ENCODE data around the gene TBATA. TPM values are rescaled to one million over a fixed set of nuclear protein-coding genes. Genes with fewer than 3 reads are reported as not detected.
A peak's percentile ranks its signal among the peaks of the same experiment; 100 is the strongest.

The TBATA gene
- total and polyA plus RNA-seq, 10 donors = 0.45 to 2.9 (median 0.63) TPM; not detected in 2

DNA sequence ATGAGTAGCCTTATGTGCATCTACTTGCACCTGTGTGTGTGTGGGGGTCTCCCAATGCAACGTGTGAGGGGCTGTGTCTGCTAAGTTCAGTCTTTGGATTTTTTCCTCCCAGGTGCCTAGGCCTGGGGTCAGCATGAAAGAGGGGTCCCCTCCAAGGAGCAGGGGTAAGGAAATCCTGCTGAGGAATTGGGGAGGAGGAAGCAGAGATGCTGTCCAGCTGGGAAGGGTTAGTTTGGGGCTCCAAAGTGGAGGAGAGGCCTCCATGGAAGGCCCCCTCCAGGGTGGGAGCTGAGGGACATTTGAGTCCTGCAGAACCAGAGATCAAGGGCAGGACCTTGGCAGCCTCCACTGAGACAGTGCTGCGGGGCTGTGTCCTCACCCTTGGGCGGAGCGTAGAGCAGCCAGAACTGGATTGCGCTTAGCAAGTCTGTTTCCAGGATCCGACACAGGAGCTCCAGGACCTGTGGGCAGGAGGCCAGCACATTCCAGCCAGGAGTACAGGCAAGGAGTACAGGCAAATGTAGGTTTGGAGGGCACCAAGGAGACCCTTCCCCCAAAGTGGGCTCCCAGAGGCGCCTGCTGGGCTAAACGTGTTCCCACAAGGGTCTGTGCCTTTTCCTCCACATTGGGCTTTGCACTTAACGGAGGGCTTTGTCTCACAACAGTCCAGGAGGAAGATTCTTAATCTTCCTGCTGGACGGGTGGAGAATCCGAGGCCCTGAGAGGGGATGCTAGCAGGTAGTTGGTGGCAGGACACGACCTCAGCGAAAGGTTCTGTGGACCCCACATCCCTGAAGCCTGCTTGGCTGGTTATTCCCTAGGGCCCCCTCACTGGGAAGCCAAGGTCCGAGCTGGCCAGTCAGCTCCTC lies 10.1 kb downstream of the TBATA start:
- H3K4me1 ChIP-seq = no peaks in the 10 kb centered on the region
- no peaks in the 10 kb centered on the region for H3K9me3 ChIP-seq
- no peak overlapping the region for H3K27ac ChIP-seq
- no peak overlapping the region for H3K4me3 ChIP-seq
- peak; percentile 63 for DNase-seq
- WGBS, 5 donors = 72 to 84% (median 80%) methylated on average over 13 to 14 of the region's 14 CpGs
- H3K36me3 ChIP-seq = no peaks in the 10 kb centered on the region
- H3K27me3 ChIP-seq (replicated peaks in 1 of 7) = no peaks in the 10 kb centered on the region
- TF ChIP-seq, protein P1, sequence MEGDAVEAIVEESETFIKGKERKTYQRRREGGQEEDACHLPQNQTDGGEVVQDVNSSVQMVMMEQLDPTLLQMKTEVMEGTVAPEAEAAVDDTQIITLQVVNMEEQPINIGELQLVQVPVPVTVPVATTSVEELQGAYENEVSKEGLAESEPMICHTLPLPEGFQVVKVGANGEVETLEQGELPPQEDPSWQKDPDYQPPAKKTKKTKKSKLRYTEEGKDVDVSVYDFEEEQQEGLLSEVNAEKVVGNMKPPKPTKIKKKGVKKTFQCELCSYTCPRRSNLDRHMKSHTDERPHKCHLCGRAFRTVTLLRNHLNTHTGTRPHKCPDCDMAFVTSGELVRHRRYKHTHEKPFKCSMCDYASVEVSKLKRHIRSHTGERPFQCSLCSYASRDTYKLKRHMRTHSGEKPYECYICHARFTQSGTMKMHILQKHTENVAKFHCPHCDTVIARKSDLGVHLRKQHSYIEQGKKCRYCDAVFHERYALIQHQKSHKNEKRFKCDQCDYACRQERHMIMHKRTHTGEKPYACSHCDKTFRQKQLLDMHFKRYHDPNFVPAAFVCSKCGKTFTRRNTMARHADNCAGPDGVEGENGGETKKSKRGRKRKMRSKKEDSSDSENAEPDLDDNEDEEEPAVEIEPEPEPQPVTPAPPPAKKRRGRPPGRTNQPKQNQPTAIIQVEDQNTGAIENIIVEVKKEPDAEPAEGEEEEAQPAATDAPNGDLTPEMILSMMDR (IDR thresholded peaks at IDR 0.05 in 8 of 11, conservative IDR thresholded peaks at IDR 0.05 in 3 of 11) = no peak
- no peak for TF ChIP-seq POLR2AphosphoS5 (IDR thresholded peaks at IDR 0.05)
- intact Hi-C loops (cut with DNase I; ENCODE audit: low total_unique reads) = no loop called here

DNA sequence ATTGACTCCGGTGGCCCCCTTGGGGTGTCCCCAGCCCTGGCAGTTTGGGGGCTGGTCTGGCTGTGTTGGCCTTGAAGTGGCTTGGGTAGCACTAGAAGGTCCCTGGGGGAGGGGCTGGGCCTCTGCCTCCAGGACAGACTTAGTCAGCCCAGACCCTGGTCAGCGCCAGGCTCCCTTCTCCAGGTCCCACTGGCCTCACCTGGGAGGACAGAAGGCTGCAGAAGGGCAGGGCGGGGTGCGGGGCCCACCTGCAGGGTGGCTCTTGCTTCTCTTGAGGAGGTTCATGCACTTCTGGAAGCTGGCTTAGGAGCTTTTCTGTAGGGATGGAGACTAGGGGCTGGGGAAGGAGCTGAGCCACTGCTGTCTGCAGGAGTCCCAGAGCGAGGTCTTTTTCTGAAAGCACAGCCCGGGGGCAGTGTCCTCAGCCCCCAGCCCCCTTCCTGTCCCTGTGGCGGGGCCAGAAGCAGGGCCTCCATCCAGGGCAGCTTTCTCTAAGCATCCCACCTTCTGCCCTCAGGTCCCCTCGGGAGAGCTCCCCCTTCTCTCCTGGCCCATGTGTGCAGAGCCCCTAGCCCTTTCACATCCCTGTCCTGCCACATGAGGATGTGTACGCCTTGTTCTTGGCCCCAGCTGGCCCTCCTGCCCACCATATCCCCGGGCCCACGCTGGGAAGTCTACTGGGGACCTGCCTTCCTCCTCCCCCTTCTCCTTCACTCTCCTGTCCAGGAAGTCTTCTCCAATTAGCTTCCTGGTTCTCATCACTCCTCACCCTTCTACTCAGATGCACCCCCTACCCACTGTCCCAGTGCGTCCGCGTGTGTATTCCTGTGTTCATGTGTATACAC lies 11.0 kb downstream of the TBATA start:
- Histone ChIP-seq H3K4me1 (no peaks in the 10 kb centered on the region), H3K27ac (no peak overlapping the region), H3K4me3 (no peak overlapping the region), H3K36me3 (no peaks in the 10 kb centered on the region), H3K27me3 (replicated peaks in 1 of 7) (no peaks in the 10 kb centered on the region), H3K9me3 (no peaks in the 10 kb centered on the region)
- DNase-seq = peak; percentile 54
- TF ChIP-seq POLR2AphosphoS5 (IDR thresholded peaks at IDR 0.05) = no peak
- TF ChIP-seq POLR2A (IDR thresholded peaks at IDR 0.05) = no peak
- TF ChIP-seq, protein P1 (IDR thresholded peaks at IDR 0.05 in 8 of 11, conservative IDR thresholded peaks at IDR 0.05 in 3 of 11) = no peak
- WGBS, 5 donors = 84 to 93% (median 87%) methylated on average over 12 to 14 of the region's 14 CpGs
- intact Hi-C loops (cut with DNase I; ENCODE audit: low total_unique reads) = no loop called here

DNA sequence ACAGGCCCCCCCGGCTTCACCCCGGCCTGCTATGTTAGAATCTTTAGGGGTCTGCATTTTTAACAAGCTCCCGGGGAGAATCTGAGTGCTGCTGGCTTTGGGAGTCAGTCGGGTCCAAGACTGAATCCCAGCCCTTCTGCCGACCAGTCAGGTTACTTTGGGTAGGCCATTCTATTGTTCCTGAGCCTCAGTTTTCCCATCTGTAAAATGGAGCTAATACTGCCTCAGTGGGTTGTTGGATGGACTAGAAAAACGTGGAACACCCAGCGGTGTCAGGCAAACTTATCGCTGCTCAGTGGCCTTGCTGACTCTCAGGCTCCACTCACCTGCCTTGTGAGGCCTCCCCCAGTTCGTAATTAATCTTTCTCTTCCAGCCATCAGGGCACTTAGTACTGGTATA lies 11.7 kb downstream of the TBATA start:
- Histone ChIP-seq H3K9me3 (no peaks in the 10 kb centered on the region), H3K4me1 (no peaks in the 10 kb centered on the region), H3K36me3 (no peaks in the 10 kb centered on the region), H3K4me3 (no peak overlapping the region), H3K27me3 (replicated peaks in 1 of 7) (no peaks in the 10 kb centered on the region), H3K27ac (no peak overlapping the region)
- intact Hi-C loops (cut with DNase I; ENCODE audit: low total_unique reads) = no loop called here
- no peak for DNase-seq
- WGBS, 5 donors = 80 to 92% (median 86%) methylated on average over 8 to 9 of the region's 9 CpGs
- TF ChIP-seq, protein P1 (IDR thresholded peaks at IDR 0.05 in 8 of 11, conservative IDR thresholded peaks at IDR 0.05 in 3 of 11) = no peak
- TF ChIP-seq POLR2AphosphoS5 (IDR thresholded peaks at IDR 0.05) (no peak), POLR2A (IDR thresholded peaks at IDR 0.05) (no peak)

DNA sequence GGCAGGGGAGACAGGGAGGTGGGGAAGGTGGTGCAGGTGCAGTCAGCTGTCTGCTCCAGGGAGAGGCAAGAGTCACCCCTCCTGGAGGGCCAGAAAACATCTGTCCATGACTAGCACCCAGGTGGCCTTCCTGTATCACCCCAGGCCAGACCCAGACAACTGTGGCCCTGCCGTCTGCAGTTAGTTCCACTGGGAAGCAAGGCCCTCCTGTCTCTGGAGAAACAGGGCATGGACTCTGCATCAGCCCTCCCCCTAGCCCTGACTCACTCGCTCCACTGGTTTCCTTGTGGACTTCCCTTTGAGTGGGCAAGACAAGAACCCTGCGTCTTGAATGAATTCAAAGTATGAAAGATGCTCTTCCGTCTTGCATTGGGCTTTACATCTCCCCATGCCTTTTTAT lies 12.6 kb downstream of the TBATA start:
- intact Hi-C loops (cut with DNase I; ENCODE audit: low total_unique reads) = no loop called here
- TF ChIP-seq POLR2A (IDR thresholded peaks at IDR 0.05) (no peak), POLR2AphosphoS5 (IDR thresholded peaks at IDR 0.05) (no peak)
- TF ChIP-seq, protein P1 (IDR thresholded peaks at IDR 0.05 in 8 of 11, conservative IDR thresholded peaks at IDR 0.05 in 3 of 11) = no peak
- no peak overlapping the region for H3K4me3 ChIP-seq
- no peaks in the 10 kb centered on the region for H3K9me3 ChIP-seq
- H3K36me3 ChIP-seq = no peaks in the 10 kb centered on the region
- H3K27me3 ChIP-seq (replicated peaks in 1 of 7) = no peaks in the 10 kb centered on the region
- peak; percentile 70 for DNase-seq
- 84 to 92% (median 85%) methylated on average over 4 of the region's 4 CpGs for WGBS, 5 donors
- no peak overlapping the region for H3K27ac ChIP-seq
- H3K4me1 ChIP-seq = no peaks in the 10 kb centered on the region

Measured in spleen (tissue), 11 donors.